GM12875 (cell line): ENCODE results near the gene POTEF.
A peak's percentile ranks its signal among the peaks of the same experiment; 100 is the strongest.
"Not testable (repeated sequence)": the region's sequence is repeated elsewhere in the genome, so short reads cannot be mapped to it uniquely, and the experiment has no call there.

ENCODE experiments used
- H3K4me3 ChIP-seq: one replicate; pipeline ENCODE4 v1.5.1; 2011; ENCODE audit warnings: low read depth, low read length, control low read depth
- CTCF ChIP-seq: IDR thresholded peaks from 2 replicates; pipeline ENCODE4 v1.5.1; 2011; ENCODE audit warnings: low read depth, mild to moderate bottlenecking, control low read depth, inconsistent platforms, low read length, moderate library complexity, borderline replicate concordance; ENCODE audit not compliant: insufficient read depth

Gene POTEF

GRCh38 chr2:130152816-130153595 lies 24.0 kb upstream of the POTEF start:
- TF ChIP-seq CTCF: no peak

GRCh38 chr2:130152136-130152815 lies 23.3 kb upstream of the POTEF start:
- not testable (repeated sequence) for H3K4me3 ChIP-seq

More at GRCh38 chr2:130152816-130153595, 24.0 kb upstream of the POTEF start:
- no peak overlapping the region for H3K4me3 ChIP-seq

GRCh38 chr2:130151145-130151512 lies 22.1 kb upstream of the POTEF start:
- not testable (repeated sequence) for H3K4me3 ChIP-seq

GRCh38 chr2:130150181-130151144 lies 21.4 kb upstream of the POTEF start:
- H3K4me3 ChIP-seq: no peak overlapping the region
- no peak for TF ChIP-seq CTCF

GRCh38 chr2:130148515-130148914 lies 19.5 kb upstream of the POTEF start:
- H3K4me3 ChIP-seq: not testable (repeated sequence)

- H3K4me3 ChIP-seq: peak within 1 kb of the TSS; percentile 26
These were observed 16.0 kb upstream of the POTEF start, which contains the start of gene CCDC74B for GRCh38 chr2:130145006-130145414. Gene CCDC74B (minus strand): TSS chr2:130145112. CDS start chr2:130144996, 116 bp downstream.

GRCh38 chr2:130143266-130144039 lies 14.4 kb upstream of the POTEF start:
- not testable (repeated sequence) for H3K4me3 ChIP-seq

- H3K4me3 ChIP-seq: not testable (repeated sequence)
These were observed 13.6 kb upstream of the POTEF start for GRCh38 chr2:130142396-130143265.

- not testable (repeated sequence) for H3K4me3 ChIP-seq
These were observed 12.8 kb upstream of the POTEF start for GRCh38 chr2:130141645-130142370.

- not testable (repeated sequence) for H3K4me3 ChIP-seq
These were observed 12.0 kb upstream of the POTEF start for GRCh38 chr2:130141002-130141401.

- H3K4me3 ChIP-seq: not testable (repeated sequence)
These were observed 11.5 kb upstream of the POTEF start for GRCh38 chr2:130140516-130140915.

GRCh38 chr2:130139331-130140280 lies 10.6 kb upstream of the POTEF start:
- not testable (repeated sequence) for H3K4me3 ChIP-seq

- not testable (repeated sequence) for H3K4me3 ChIP-seq
These were observed 9.8 kb upstream of the POTEF start for GRCh38 chr2:130138841-130139251.

GRCh38 chr2:130138326-130138725 lies 9.3 kb upstream of the POTEF start:
- not testable (repeated sequence) for H3K4me3 ChIP-seq
